NB4 (cell line): ENCODE measurements around the gene FMNL2.

ENCODE experiments used
- CTCF ChIP-seq: IDR thresholded peaks from one replicate; pipeline ENCODE4 v1.5.1; 2012; ENCODE audit warnings: low read depth, low read length
- MAX ChIP-seq: IDR thresholded peaks from 2 replicates; pipeline ENCODE4 v1.6.1; 2011; ENCODE audit warnings: low read depth, low read length
- POLR2A ChIP-seq: IDR thresholded peaks from 2 replicates; pipeline ENCODE4 v1.6.1; 2011; ENCODE audit warnings: mild to moderate bottlenecking; ENCODE audit not compliant: insufficient read length; ENCODE audit errors: extremely low read depth

GRCh38 chr2:152546230-152546837, 211.4 kb downstream of the FMNL2 start:
- TF ChIP-seq CTCF: no peak
- no peak for TF ChIP-seq POLR2A
- no peak for TF ChIP-seq MAX
